GM12892 (cell line): ENCODE measurements around the gene PKIG.

Experiments used
- POLR2A ChIP-seq: IDR thresholded peaks from 2 replicates; pipeline ENCODE4 v1.6.1; 2011; ENCODE audit warnings: low read depth, low read length, control low read depth
- POLR2AphosphoS5 ChIP-seq: IDR thresholded peaks from 2 replicates; pipeline ENCODE4 v1.6.1; 2011; ENCODE audit warnings: low read depth, low read length, control low read depth

GRCh38 chr20:44630297-44630696 lies 47.9 kb downstream of the PKIG start:
- TF ChIP-seq POLR2A (no peak), POLR2AphosphoS5 (no peak)
